Large intestine (tissue), 12 donors: Measurements from ENCODE around the gene C4orf51. TPM values are rescaled to one million over a fixed set of nuclear protein-coding genes. Genes with fewer than 3 reads are reported as not detected.
A peak's percentile ranks its signal among the peaks of the same experiment; 100 is the strongest.
"Not testable (repeated sequence)": the region's sequence is repeated elsewhere in the genome, so short reads cannot be mapped to it uniquely, and the experiment has no call there.

Experiments used
- DNase-seq, 2 donors: peaks; one replicate each; pipeline versions ENCODE4 v3.0.0 to v3.0.0-alpha.2; 2013
- H3K27ac ChIP-seq: one replicate; pipeline ENCODE4 v1.5.1; 2013; ENCODE audit warnings: low read length
- H3K27me3 ChIP-seq: 2 replicates; pipeline ENCODE4 v1.6.1; 2013; ENCODE audit warnings: low read length; ENCODE audit not compliant: control insufficient read depth, insufficient read depth
- H3K36me3 ChIP-seq: 2 replicates; pipeline ENCODE4 v1.6.1; 2013; ENCODE audit warnings: low read length; ENCODE audit not compliant: control insufficient read depth, insufficient read depth
- H3K4me1 ChIP-seq: one replicate; pipeline ENCODE4 v1.6.1; 2013; ENCODE audit warnings: low read length; ENCODE audit not compliant: control insufficient read depth, insufficient read depth
- H3K4me3 ChIP-seq: one replicate; pipeline ENCODE4 v1.5.1; 2013; ENCODE audit warnings: low read length
- H3K9me3 ChIP-seq: one replicate; pipeline ENCODE4 v1.6.1; 2013; ENCODE audit warnings: mild to moderate bottlenecking, low read depth, low read length, moderate library complexity; ENCODE audit not compliant: control insufficient read depth
- WGBS: methylation state at CpG from one replicate; pipeline ENCODE4 v1.1.5; 2013; ENCODE audit warnings: low lambda C conversion rate; ENCODE audit not compliant: insufficient coverage; 5-methylcytosine and 5-hydroxymethylcytosine counted together
- long read RNA-seq, 11 donors: transcript quantifications; one replicate each; lab custom pipeline, GENCODE V29; 2026
- polyA plus RNA-seq: library from polyadenylated mRNA; unstranded; fragments of 120-200 nt; gene quantifications from one replicate; pipeline ENCODE4 v1.2.1, GENCODE V29; 2013

The C4orf51 gene
- polyA plus RNA-seq, result not detected
- long read RNA-seq, donor 1, result 0 reads
- long read RNA-seq, donor 2, result 0 reads
- long read RNA-seq, donor 3, result 0 reads
- long read RNA-seq, donor 4, result 0 reads
- long read RNA-seq, donor 5, result 0 reads
- long read RNA-seq, donor 6, partial matches to known transcripts, result 6 of 6 reads
- long read RNA-seq, donor 6, other reads (novel, unspliced or antisense), result 0 of 6 reads
- long read RNA-seq, donor 7, partial matches to known transcripts, result 24 of 24 reads
- long read RNA-seq, donor 7, other reads (novel, unspliced or antisense), result 0 of 24 reads
- long read RNA-seq, donor 8, partial matches to known transcripts, result 27 of 27 reads
- long read RNA-seq, donor 8, other reads (novel, unspliced or antisense), result 0 of 27 reads
- long read RNA-seq, donor 9, result 0 reads
- long read RNA-seq, donor 10, partial matches to known transcripts, result 12 of 12 reads
- long read RNA-seq, donor 10, other reads (novel, unspliced or antisense), result 0 of 12 reads
- long read RNA-seq, donor 11, partial matches to known transcripts, result 21 of 21 reads
- long read RNA-seq, donor 11, other reads (novel, unspliced or antisense), result 0 of 21 reads

GRCh38 chr4:145679991-145680455, at the start of gene C4orf51:
TSS of gene C4orf51 (plus strand) at chr4:145680146. CDS start at chr4:145680204, 58 bp downstream.
- Histone ChIP-seq H3K36me3 (no peaks in the 10 kb centered on the region), H3K9me3 (peaks cover 4% of the 10 kb centered on the region), H3K27me3 (no peaks in the 10 kb centered on the region), H3K4me3 (no peak within 1 kb of the TSS), H3K27ac (peak within 1 kb of the TSS; percentile 9), H3K4me1 (no peaks in the 10 kb centered on the region)
- WGBS, result 0% methylated on average over 4 of the region's 6 CpGs
- DNase-seq, result peak; percentile 68 to 86

- WGBS, result no CpG with 5 or more reads among the region's 1 CpG
- no peak overlapping the region for H3K27ac ChIP-seq
- no peak for DNase-seq
- no peaks in the 10 kb centered on the region for H3K4me1 ChIP-seq
- no peak overlapping the region for H3K4me3 ChIP-seq
- peaks cover 12% of the 10 kb centered on the region for H3K36me3 ChIP-seq
- no peaks in the 10 kb centered on the region for H3K9me3 ChIP-seq
- no peaks in the 10 kb centered on the region for H3K27me3 ChIP-seq
These were observed 44.8 kb upstream of the C4orf51 start for GRCh38 chr4:145635117-145635516.

GRCh38 chr4:145635630-145636029, 44.3 kb upstream of the C4orf51 start:
- Histone ChIP-seq H3K27me3 (no peaks in the 10 kb centered on the region), H3K4me3 (no peak overlapping the region), H3K4me1 (no peaks in the 10 kb centered on the region), H3K9me3 (no peaks in the 10 kb centered on the region), H3K36me3 (peaks cover 16% of the 10 kb centered on the region), H3K27ac (no peak overlapping the region)
- no peak for DNase-seq

- 77% methylated on average over 3 of the region's 6 CpGs for WGBS
- no peak overlapping the region for H3K27ac ChIP-seq
- H3K9me3 ChIP-seq, result no peaks in the 10 kb centered on the region
- no peaks in the 10 kb centered on the region for H3K27me3 ChIP-seq
- H3K4me3 ChIP-seq, result no peak overlapping the region
- H3K36me3 ChIP-seq, result peaks cover 16% of the 10 kb centered on the region
- DNase-seq, result no peak
- no peaks in the 10 kb centered on the region for H3K4me1 ChIP-seq
These were observed 40.7 kb upstream of the C4orf51 start for GRCh38 chr4:145639186-145639698.

- not testable (repeated sequence) for H3K27ac ChIP-seq, H3K4me1 ChIP-seq, H3K9me3 ChIP-seq, DNase-seq, H3K27me3 ChIP-seq, H3K4me3 ChIP-seq
- no CpG with 5 or more reads among the region's 2 CpGs for WGBS
- H3K36me3 ChIP-seq, result peaks cover 16% of the 10 kb centered on the region
These were observed 39.7 kb upstream of the C4orf51 start for GRCh38 chr4:145640236-145640635.

GRCh38 chr4:145643295-145643694, 36.7 kb upstream of the C4orf51 start:
- DNase-seq, result no peak
- Histone ChIP-seq H3K27ac (no peak overlapping the region), H3K9me3 (no peaks in the 10 kb centered on the region), H3K4me3 (no peak overlapping the region), H3K36me3 (peaks cover 31% of the 10 kb centered on the region), H3K4me1 (no peaks in the 10 kb centered on the region), H3K27me3 (no peaks in the 10 kb centered on the region)
- WGBS, result 100% methylated on average over 1 of the region's 1 CpG

GRCh38 chr4:145644699-145645098, 35.2 kb upstream of the C4orf51 start:
- Histone ChIP-seq H3K36me3 (peaks cover 40% of the 10 kb centered on the region), H3K9me3 (no peaks in the 10 kb centered on the region), H3K27ac (no peak overlapping the region), H3K4me1 (no peaks in the 10 kb centered on the region), H3K4me3 (no peak overlapping the region), H3K27me3 (no peaks in the 10 kb centered on the region)
- no CpG with 5 or more reads among the region's 3 CpGs for WGBS
- DNase-seq, result no peak

- WGBS, result no CpG with 5 or more reads among the region's 1 CpG
- H3K36me3 ChIP-seq, result peaks cover 33% of the 10 kb centered on the region
These were observed 23.8 kb upstream of the C4orf51 start for GRCh38 chr4:145656156-145656555.

GRCh38 chr4:145660064-145660463, 19.9 kb upstream of the C4orf51 start:
- no peak overlapping the region for H3K27ac ChIP-seq
- DNase-seq, result no peak
- H3K4me1 ChIP-seq, result no peaks in the 10 kb centered on the region
- peaks cover 15% of the 10 kb centered on the region for H3K36me3 ChIP-seq
- no peaks in the 10 kb centered on the region for H3K9me3 ChIP-seq
- H3K27me3 ChIP-seq, result no peaks in the 10 kb centered on the region
- no peak overlapping the region for H3K4me3 ChIP-seq
- WGBS, result no CpG with 5 or more reads among the region's 3 CpGs

More at GRCh38 chr4:145656156-145656555, 23.8 kb upstream of the C4orf51 start:
- Histone ChIP-seq H3K4me3 (no peak overlapping the region), H3K4me1 (no peaks in the 10 kb centered on the region), H3K27me3 (no peaks in the 10 kb centered on the region), H3K9me3 (peaks cover 3% of the 10 kb centered on the region), H3K27ac (no peak overlapping the region)
- no peak for DNase-seq

- peak in 1 of 2 donors; percentile 26 for DNase-seq
- no peak overlapping the region for H3K27ac ChIP-seq
- H3K4me3 ChIP-seq, result no peak overlapping the region
- no peaks in the 10 kb centered on the region for H3K27me3 ChIP-seq
- H3K9me3 ChIP-seq, result no peaks in the 10 kb centered on the region
- H3K36me3 ChIP-seq, result peaks cover 5% of the 10 kb centered on the region
- no peaks in the 10 kb centered on the region for H3K4me1 ChIP-seq
- no CpG with 5 or more reads among the region's 3 CpGs for WGBS
These were observed 16.8 kb upstream of the C4orf51 start for GRCh38 chr4:145663194-145663593.
